GM12872 (cell line): ENCODE measurements around the gene CDC42BPB.

Source experiments
- TF ChIP-seq, protein P1 (sequence below): IDR thresholded peaks from 3 replicates; pipeline ENCODE4 v1.5.1; 2011; ENCODE audit warnings: low read depth, mild to moderate bottlenecking, low read length, moderate library complexity; ENCODE audit not compliant: insufficient read depth

CDC42BPB gene

DNA sequence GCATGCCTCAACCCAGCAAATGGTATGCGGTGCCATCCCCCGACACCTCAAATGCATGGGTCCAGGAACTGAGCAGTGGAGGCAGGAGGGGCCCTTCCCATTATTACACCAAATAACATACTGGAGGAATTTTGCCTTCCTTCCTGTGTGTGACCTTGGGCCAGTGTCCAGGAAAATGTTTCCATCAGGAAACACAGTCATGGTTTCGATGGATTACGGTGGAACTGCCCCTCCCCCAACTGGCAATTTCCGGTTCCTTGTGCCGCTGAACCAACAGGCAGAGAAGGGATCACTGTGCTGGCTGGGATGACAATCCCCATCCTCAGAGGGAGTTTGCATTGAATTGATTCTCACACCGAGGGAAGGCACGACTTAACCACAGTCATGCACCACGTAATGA, 9.1 kb upstream of the CDC42BPB start:
- TF ChIP-seq, protein P1, sequence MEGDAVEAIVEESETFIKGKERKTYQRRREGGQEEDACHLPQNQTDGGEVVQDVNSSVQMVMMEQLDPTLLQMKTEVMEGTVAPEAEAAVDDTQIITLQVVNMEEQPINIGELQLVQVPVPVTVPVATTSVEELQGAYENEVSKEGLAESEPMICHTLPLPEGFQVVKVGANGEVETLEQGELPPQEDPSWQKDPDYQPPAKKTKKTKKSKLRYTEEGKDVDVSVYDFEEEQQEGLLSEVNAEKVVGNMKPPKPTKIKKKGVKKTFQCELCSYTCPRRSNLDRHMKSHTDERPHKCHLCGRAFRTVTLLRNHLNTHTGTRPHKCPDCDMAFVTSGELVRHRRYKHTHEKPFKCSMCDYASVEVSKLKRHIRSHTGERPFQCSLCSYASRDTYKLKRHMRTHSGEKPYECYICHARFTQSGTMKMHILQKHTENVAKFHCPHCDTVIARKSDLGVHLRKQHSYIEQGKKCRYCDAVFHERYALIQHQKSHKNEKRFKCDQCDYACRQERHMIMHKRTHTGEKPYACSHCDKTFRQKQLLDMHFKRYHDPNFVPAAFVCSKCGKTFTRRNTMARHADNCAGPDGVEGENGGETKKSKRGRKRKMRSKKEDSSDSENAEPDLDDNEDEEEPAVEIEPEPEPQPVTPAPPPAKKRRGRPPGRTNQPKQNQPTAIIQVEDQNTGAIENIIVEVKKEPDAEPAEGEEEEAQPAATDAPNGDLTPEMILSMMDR = no peak

DNA sequence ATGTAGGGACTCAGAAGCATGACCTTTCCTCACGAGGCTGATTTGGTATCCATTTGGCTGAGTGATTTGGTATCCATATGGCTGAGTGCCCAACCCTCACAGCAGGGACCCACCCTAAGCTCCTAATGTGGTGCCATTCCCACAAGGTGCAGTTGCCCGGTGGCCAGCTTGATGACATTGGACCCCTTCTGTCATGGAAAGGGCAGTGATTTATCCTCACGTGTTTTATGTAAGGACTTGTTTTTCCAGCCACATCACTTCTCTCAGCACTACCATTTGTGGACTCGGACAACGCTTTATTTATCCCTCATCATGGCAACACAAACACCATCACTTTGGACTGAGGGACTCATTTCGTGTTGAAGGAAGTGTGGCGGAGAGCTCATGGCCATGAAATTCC, 8.5 kb upstream of the CDC42BPB start:
- TF ChIP-seq, protein P1 = no peak

DNA sequence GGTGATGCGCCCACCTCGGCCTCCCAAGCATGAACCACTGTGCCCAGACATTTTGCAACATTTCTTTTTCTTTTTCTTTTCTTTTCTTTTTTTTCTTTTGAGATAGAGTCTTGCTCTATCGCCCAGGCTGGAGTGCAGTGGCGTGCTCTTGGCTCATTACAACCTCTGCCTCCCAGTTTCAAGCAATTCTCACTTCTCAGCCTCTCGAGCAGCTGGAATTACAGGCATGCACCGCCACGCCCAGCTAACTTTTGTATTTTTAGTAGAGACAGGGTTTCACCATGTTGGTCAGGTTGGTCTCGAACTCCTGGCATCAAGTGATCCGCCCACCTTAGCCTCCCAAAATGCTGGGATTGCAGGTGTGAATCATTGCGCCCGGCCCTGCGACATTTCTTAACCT, 7.6 kb upstream of the CDC42BPB start:
- TF ChIP-seq, protein P1 = no peak

DNA sequence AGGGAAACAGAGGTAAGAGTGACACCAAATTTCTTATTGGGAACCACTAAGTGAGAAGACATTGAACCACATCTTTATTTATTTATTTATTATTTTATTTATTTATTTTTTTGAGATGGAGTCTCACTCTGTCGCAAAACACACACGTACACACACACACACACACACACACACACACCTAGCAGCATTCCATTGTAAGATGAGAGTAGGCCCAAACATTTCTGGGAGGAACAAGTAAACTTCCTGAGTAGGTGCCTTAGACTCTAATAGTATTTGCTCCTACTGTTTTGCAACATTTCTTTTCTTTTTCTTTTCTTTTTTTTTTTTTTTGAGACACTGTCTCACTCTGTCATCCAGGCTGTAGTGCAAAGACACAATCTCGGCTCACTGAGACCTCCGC, 7.1 kb upstream of the CDC42BPB start:
- TF ChIP-seq, protein P1 = no peak

DNA sequence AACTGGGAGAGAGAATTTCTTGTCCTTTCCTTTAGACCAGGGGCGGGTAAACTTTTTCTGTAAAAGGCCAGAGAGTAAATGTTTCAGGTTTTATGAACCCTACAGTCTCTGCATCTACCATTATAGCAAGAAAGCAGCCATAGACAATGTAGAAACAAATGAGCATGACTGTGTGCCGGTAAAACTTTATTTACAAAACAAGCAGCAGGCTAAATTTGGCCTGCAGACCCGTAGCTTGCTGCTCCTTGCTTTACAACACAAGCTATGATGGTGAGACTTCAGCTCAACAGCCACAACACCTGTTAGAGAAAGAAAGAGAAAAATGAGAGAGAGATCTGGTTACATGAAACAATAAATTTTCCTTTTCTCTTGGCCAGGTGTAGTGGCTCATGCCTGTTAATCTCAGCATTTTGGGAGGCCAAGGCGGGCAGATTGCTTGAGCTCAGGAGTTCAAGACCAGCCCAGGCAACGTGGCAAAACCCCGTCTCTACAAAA, 4.2 kb upstream of the CDC42BPB start:
- TF ChIP-seq, protein P1 = no peak

DNA sequence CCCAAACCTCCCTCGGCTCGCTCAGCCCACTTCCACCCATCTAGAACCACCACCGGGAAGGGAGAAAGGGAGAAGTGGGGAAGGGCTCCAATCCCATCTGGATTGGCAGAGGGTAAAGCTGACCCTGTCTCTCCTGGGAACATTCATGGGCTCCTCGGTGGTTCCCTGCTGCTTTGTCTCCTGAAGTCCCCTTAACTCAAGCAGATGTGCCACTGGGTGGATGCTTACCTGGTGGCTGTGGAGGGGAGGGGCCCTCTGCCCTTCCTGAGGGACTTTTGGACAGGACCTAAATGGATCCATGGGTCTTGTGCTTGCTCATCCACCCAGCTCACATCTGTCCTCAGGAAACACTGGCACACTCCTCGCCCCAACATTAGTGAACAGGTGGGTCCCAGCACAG, 2.2 kb upstream of the CDC42BPB start:
- TF ChIP-seq, protein P1 = no peak

DNA sequence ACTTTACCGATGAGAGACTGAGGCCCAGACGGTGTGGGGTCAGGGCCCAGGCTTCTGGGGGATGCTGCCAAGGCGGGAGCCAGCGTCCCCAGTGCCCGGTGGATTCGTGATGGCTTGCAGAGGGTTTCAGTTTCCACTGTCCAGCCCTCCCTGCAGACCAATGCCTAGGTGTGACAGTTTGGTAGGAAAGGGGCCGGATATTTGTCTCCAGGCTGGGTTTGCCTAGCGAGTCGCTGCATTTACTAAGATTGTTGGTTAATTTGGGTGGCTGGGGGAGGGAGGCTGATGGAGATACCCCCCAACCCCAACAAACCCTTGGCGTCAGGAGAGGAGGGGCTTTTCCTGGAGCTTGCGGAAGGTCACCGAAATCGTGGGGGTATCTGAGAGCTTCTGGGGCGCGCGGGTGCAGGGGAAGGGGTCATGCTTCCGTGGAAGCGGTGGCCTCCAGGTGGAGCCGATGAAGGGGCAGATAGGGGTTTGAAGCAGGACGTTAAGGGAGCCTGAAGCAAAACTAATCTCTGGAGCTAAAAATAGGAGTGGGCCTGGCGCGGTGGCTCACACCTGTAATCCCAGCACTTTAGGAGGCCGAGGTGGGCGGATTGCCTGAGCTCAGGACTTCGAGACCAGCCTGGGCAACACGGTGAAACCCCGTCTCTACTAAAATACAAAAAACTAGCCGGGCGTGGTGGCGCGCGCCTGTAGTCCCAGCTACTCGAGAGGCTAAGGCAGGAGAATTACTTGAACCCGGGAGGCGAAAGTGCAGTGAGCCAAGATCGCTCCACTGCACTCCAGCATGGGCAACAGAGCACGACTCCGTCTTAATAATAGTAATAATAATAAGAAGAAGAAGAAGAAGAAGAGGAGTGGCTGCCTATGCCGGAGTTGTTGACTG, 1.1 kb upstream of the CDC42BPB start:
- TF ChIP-seq, protein P1 = no peak
